Fibroblast of pulmonary artery (primary cell): ENCODE measurements around the gene PATE3.

Experiments used
- DNase-seq: peaks from one replicate; pipeline ENCODE4 v3.0.0-alpha.2; 2010; ENCODE audit warnings: low read depth
- H3K4me3 ChIP-seq: replicated peaks from 2 replicates; pipeline ENCODE4 v1.5.1; 2011; ENCODE audit warnings: low read depth, mild to moderate bottlenecking, control low read depth, low read length, moderate library complexity
- TF ChIP-seq, protein P1 (sequence below): IDR thresholded peaks from 2 replicates; pipeline ENCODE4 v1.5.1; 2011; ENCODE audit warnings: mild to moderate bottlenecking, control low read depth, low read length, inconsistent platforms; ENCODE audit errors: missing control alignments

Gene PATE3

DNA sequence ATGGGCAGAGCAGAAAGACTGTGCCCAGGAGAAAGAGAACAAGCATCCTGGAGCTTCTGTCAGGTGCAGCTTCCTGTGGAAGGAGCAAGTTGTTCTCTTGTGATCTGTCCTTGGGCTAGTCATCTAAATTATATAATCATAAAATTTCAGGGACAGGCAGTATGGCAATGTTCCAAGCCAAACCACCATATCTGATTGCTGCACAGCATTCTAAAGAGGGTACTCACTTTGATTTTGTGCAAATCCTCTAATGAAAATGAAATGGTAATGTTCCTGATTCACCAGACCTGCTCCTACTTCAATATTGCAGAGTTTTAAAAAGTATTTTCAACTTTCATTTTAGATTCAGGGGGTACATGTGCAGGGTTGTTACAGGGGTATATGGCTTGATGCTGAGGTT, 9.2 kb upstream of the PATE3 start, which contains the start of gene PATE2:
TSS of gene PATE2 (minus strand) at position 101 of the 400 bp plus-strand sequence. CDS start at position 46, 55 bp downstream.
- no peak within 1 kb of the TSS for H3K4me3 ChIP-seq
- TF ChIP-seq, protein P1, sequence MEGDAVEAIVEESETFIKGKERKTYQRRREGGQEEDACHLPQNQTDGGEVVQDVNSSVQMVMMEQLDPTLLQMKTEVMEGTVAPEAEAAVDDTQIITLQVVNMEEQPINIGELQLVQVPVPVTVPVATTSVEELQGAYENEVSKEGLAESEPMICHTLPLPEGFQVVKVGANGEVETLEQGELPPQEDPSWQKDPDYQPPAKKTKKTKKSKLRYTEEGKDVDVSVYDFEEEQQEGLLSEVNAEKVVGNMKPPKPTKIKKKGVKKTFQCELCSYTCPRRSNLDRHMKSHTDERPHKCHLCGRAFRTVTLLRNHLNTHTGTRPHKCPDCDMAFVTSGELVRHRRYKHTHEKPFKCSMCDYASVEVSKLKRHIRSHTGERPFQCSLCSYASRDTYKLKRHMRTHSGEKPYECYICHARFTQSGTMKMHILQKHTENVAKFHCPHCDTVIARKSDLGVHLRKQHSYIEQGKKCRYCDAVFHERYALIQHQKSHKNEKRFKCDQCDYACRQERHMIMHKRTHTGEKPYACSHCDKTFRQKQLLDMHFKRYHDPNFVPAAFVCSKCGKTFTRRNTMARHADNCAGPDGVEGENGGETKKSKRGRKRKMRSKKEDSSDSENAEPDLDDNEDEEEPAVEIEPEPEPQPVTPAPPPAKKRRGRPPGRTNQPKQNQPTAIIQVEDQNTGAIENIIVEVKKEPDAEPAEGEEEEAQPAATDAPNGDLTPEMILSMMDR = no peak
- no peak for DNase-seq

DNA sequence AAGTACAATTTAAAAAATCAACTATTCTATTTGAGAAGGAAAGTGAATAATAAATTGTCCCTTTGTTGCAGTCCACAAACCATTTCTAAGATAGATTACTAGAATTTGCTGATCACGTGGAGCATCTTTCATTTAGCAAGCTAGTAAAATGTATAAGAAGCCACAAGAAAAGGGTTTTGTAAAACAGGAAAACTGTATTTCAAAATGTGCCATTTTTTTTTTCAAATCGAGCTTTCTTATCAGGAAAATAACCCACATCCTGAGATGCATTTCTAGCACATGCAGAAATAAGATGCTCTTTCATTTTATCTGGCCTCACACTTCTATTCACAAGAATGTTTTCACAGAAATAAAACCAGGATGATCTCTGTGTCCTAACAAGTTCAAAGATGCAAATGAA, 3.2 kb upstream of the PATE3 start:
- no peak for DNase-seq
- TF ChIP-seq, protein P1 = no peak
- H3K4me3 ChIP-seq = no peak overlapping the region

GRCh38 chr11:125790825-125791224, 2.9 kb downstream of the PATE3 start:
- no peak for DNase-seq
- TF ChIP-seq, protein P1 = no peak

DNA sequence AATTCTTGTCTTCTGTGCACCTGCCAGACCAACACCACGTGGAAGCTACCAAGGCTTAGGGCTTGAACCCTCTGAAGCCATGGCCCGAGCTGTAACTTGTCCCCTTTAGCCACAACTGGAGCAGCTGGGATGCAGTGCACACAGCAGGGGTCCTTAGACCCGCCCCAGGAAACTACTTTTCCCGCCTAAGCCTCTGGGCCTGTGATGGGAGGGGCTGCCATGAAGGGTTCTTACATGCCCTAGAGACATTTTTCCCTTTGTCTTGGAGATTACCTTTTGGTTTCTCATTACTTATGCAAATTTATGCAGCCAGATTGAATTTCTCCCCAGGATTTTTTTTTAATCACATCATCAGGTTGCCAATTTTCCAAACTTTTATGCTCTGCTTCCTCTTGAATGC, 9.7 kb downstream of the PATE3 start:
- DNase-seq = no peak
- TF ChIP-seq, protein P1 = no peak
- no peak overlapping the region for H3K4me3 ChIP-seq

More at GRCh38 chr11:125790825-125791224, 2.9 kb downstream of the PATE3 start:
- H3K4me3 ChIP-seq = no peak overlapping the region

- no peak overlapping the region for H3K4me3 ChIP-seq
- TF ChIP-seq, protein P1 = no peak
- DNase-seq = no peak
Measured at GRCh38 chr11:125799808-125800207, 11.9 kb downstream of the PATE3 start.

DNA sequence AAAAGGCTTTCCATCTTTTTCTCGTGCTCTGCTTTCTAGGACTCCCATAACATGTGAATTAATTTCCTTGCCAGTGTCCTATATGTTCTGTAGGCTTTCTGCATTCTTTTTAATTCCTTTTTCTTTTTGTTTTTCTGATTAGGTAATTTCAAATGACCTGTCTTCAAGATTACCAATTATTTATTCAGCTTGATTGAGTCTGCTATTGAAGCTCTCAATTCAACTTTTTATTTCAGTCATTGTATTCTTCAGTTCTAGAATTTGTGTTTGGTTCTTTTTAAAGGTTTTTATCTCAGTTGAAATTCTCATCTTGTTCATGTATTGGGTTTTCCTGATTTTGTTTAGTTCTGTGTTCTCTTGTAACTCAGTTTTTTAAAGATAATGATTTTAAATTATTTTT, 14.5 kb downstream of the PATE3 start:
- TF ChIP-seq, protein P1 = no peak
- no peak for DNase-seq
- H3K4me3 ChIP-seq = no peak overlapping the region

- peak; percentile 14 for DNase-seq
- H3K4me3 ChIP-seq = no peak overlapping the region
- TF ChIP-seq, protein P1 = no peak
Measured at GRCh38 chr11:125807909-125808308, 20.0 kb downstream of the PATE3 start.
